ENCODE measurements around the gene TLL2.

Gene TLL2

DNA sequence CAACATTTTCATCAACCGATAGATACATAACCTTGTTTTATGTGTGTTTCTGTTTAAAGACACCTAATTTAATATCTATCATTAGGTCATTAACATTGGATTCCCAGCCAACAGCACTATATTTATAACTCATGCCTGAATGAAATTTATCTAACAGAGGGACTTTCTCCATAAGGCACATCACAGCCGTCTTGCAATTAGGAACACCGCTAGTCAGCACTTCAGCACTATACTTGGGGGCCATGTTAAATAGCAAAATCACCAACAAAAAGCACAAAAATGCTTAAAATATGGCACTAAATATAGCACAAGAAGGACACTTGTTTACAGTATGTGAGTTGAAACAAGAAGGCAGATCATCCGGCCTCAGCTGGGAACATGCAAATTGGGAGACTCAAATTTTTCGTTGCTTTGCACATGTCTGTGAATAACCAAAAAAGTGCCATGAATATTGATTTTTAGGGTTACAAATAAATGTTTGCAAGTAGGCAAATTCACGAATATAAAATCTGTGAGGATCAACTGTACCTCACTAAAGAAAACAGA is 51.0 kb downstream of the TLL2 start:
- DNase-seq, result no peak

DNA sequence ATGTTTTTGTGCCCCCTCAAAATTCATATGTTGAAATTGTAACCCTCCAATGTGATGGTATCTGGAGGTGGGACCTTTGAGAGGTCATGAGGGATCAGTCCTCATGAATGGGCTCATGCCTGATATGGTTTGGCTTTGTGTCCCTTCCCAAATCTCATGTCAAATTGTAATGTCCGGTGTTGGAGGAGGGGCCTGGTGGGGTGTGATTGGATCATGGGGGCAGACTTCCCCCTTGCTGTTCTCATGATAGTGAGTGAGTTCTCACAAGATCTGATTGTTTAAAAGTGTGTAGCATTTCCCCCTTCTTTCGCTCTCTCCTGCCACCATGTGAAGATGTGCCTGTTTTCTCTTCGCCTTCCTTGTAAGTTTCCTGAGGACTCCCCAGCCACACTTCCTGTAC is 53.4 kb downstream of the TLL2 start:
- no peak for DNase-seq

DNA sequence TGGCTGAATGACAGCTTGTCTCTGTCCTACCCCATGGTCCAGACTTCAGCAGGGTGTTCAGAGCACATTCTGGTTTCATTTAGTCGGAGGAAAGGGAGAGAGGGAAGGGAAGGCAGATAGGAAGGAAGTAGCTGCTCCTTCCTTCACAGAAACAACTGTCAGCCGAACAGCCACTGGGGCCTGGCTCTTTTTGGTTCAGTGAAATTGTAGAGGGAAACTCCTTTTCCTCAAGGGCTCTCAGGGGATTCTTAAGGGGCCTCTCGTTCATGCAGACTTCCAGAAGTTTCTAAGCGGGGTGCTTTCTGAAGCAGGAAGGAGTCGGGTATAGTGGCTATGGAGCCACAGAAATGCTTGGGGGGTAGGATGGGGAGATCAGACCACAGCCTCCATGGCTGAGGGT is 56.4 kb downstream of the TLL2 start:
- DNase-seq, result no peak

DNA sequence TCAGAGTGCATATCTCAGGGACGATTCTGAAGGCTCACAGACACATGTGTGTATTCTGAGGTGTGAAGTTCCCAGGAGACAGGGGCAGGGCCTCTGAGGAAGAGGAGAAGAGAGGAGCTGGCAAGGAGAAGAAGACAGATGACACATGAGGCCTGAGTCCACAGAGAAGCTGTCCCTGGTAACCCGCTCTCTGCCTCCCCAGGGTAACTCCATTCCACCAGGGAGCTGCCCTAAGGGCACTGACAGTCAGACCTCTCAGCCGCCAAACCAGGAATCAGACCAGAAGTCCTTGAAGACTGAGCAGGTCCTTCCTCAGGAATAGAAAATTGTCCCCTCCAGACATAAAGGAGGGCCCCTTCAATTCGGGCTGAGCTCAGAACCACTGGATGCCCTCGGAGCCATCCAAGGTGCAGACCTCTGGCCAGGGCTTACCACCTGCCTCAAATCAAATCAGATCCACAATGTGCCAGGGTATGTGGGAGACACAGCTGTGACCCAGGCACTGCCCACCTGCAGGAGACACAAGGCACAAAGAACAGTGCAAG is 57.4 kb downstream of the TLL2 start:
- DNase-seq, result no peak

DNA sequence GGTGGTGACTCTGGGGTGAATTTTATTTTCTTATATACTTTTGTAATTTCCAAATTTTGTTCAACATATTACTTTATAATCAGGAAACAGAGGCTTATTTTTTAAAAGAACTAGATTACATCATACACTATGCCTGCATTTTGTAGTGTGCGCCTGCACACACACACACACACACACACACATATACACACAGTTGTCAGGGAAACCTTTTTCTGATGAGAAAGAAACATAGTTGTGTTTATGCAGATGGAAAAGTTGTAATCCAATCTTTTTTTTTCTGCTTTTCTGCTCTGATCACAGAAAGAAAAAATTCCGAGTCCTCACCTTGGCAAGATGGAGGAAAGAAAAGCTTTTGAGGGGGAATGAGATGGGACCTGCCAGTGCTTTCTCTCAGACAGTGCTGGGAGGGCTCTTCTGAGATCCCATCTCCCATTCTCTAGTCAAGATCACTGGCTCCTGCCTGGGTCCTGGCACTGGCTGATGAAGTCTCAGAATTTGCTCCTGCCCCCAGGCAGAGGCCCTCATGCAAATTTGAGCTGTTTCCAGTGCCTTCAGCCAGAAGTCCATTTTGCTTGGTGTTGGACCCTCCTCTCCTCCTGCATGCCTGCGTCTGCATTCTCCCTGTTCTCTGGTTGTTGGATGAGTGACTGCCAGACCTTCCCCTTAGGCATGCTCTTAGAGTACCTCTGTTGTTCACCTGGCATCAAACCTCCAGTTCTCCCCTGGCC is 59.7 kb downstream of the TLL2 start:
- DNase-seq, result no peak

DNA sequence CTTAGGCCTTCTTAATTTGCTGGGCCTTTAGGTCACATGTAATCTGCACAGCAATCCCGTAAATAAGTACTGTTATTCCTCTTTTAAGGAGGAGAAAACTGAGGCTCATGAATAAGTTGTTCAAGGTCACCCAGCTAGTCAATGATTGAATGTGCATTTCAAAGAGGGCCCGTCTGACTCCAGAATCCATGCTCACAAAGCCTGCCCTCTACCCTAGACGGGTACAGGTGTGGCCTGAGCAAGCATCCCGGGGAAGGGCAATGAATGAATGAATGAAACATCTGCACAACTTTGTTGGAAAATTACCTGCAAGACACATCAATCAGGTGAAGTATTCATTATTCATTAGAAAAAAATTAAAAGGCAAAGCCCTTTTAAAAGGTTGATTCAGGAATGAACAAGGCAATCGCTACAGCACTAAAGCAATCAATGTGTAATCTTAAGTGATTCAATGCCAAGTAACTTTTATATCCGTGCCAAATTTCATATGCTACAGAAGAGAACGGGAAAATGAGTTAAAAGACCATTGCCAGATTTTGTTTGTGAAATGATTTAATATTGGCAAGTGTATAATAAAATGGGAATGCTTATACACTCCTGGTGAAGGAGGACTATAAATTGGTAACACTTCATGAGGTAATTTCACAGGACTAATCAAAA is 61.1 kb downstream of the TLL2 start:
- DNase-seq, result no peak

DNA sequence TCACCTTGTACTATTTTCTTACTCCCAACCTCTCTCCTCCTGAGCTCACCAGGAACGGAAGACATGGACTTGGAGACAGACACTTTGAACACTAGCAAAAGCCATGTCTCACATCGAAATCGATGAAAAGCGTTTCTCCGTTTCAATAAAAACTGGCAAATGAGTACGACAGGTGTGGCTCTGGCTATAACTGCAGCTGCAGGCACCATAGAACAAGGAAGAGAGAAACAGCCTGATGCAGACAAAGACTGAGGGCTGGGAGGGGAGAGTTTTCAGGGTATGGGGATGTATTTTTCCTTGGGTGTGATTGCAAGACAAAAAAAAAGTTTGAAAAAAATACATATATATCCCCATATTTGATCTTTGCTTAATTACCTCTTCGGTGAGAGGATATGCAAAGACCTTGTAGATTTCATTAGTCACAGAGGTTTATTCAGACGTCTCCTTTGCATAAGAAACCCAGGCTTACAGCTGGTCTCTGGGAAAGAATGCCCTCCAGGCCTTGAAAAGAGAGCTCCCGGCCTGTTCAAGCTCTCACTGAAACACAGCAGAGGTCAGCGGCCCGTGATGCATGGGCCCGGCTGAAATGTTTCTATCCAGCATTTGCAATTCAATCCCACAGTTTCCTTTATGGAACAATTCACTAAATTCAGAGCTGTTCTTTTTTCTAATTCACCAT is 63.1 kb downstream of the TLL2 start:
- DNase-seq, result no peak

DNA sequence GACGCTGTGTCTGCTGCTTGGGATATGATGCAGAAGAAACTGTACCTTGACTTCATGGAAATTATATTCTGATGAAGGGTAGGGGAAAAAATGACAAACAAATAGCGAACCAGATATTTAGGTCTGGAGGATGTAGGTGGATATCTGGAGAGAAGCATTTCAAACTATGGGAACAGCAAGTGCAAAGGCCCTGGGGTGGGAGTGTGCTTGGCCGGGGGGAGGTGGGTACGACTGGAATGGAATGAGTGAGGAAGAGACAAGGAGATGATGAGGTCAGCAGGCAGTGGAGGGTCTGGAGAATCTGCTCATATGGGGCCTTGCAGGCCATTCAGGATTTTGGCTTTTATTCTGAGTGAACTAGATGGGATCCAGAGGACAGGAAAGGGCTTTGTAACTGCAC is 65.2 kb downstream of the TLL2 start:
- no peak for DNase-seq

DNA sequence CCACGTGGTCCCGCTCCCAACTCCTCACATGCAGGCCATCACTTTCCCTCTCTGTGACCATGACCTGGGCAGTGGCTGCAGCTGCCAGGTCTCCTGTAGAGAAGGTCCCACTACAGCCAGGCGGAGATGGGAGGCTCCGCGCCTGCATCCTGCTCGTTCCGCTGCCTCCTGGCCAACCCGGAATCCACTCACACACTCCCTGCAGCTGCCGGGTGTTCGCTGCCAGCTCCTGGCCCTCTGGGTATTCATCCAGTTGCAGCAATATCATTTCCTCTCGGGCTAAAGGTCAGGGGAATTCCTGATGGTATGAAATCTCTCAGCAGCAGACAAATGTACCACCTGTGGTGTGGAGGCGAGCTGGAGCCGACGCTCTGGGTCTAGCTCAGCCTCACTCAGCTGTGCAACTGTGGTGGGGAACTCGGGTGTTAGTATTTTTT is 65.7 kb downstream of the TLL2 start:
- no peak for DNase-seq

DNA sequence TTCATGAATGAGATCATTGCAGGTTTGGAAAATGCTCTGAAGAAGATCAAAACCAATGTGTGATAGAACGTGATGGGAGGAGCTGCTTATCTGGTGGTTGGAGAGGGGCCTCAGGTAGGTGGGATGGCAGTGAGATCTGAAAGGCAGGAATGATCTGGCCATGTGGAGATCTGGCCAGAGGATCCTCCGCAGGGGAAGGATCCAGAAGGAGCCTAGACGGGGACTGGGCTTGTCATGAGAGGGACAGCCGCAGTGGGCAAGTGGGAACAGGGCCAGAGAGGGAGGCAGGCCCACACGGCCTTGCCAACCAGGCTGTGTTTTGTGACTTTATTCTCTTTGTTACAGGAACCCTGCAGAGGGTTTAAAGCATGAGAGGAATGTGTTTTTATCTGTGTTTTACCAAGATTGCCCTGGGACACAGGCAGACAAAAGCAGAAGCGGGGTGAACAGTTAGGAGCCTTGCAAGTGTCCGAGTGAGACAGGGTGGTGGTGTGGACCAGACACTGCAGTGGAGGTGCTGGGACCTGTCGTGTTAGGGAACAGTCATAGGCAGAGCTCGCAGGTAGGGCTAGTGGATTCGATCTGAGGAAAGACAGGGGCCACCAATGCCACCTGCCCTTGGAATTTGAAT is 66.6 kb downstream of the TLL2 start:
- DNase-seq, result no peak

DNA sequence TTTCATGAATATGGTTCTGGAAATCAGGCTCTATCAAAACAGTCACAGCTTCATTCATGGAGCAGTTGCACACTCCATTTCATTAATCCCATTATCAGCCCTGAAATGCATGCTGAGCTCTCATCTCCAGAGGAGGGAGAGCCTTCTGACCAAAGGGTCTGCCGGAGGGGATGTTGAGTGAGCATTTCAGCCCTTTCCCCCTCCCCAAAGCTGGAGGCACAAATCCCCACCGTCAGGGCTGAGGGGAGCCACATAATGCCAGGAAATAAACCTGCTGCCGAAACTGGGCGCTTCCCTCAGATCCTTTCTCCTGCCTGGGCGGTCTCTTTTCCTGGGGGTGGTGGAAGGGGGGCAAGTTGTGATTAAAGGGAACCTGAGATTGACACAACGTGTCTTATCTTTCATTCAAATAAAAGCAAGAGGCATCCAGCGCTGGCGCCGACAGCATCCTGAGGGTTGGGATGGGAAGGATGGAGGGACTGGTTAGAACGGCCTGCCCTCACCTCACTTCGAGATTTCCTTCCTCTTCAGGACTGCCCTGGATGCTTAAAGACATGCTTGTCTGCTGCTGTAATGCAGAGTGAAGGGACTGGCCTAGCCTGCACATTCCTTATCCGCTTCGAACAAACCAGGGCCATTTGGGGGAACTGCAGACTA is 71.6 kb downstream of the TLL2 start:
- no peak for DNase-seq

DNA sequence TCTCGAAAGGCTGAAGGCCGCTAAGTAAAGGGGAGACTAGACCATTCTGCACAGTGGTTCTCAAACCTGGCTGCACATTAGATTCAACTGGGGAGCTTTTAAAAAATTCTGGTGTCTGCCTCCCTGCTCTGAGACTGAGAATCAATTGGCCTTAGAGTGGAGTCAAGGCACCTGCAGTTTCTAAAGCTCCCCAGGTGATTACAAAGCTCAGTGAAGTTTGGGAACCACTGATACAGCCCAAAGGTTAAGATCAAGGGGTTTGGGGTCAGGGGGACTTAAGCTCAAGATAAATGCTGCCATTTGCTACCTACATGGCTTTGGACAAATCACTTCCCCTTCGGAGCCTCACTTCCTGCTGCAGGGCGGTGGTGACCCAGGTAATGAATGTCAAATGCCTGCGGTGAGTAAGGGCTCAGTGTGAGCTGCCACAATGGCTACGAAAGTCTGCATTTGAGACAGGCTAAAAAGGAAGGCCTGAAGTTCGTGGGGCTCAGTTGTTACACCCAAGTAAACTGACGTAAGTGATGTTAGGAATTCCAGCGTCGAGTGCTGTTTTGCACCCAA is 72.3 kb downstream of the TLL2 start:
- no peak for DNase-seq

DNA sequence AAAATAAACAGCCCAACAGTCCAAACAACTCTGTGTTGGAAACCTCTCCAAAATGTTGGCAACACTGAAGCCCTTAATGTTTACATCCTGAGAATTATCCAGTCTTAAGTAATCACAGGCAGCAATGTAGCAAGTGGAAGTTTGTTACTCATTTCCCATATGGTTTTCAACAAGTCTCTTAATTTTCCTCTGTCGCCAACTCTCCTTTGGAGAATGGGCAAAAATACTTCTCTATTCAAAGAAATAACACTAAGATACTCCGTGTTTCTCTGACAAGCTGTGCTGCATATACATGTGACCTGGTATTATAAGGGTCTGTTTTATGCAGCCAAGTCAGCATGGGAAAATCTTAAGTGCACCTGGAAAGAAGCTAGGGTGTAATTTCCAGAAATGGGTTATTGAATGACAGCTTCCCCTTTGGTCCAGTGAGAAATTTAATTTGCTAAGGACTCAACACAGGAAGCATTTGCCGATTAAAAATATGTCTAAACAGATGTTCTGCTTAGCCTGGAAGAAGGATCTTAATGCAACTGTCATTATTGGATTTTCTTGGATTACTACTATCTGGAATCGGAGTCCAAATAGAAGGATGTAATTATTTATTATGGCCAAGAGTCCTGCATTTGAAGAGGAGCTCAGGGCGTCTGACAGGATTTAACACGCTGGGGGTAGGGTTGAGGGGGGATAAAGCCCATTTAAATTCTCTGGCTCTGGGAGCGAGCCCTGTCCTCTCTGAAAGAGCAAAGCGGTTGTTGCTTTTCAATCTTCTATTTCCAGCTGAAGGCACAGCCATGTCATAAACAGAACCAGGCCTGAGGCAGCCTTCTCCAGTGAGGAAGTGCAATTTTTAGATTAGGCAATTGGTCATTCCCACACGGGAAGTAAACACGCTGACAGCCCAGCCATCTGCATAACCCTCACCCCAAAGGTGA is 73.1 kb downstream of the TLL2 start:
- DNase-seq, result no peak

DNA sequence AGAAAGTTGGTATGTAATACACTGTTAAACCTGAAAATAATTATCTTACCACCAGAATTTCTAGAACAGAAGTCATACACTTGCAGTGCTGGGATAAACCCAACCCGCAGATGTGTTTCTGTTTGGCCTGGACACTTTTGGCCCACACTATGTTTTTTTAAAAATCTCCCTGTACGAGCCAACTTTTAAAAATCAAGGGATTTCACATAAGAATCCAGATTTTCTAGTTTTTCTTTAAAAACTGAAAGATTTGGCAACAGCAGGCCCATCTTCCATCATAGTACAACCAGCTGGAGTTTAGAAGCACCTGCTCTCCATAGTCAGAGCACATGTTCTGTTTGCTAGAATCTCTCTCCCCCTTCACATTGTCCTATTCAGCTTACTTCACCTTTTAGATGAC is 74.0 kb downstream of the TLL2 start:
- no peak for DNase-seq

DNA sequence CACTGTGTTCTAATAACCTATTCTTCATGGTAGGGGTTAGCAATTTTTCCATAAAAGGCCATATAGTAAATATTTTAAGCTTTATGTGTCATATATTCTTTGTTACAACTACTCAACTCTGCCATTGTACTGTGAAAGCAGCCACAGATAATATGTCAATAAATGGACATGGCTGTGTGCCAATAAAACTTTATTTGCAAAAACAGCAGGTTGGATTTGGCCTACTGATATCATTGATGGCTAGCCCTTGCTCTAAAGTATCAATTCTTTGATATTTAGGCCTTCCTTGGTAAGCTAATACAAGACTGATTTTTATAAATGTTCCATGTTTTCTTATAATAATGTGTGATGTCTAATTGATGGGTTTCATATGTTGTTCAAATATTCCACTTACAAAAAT is 77.7 kb downstream of the TLL2 start:
- no peak for DNase-seq

DNA sequence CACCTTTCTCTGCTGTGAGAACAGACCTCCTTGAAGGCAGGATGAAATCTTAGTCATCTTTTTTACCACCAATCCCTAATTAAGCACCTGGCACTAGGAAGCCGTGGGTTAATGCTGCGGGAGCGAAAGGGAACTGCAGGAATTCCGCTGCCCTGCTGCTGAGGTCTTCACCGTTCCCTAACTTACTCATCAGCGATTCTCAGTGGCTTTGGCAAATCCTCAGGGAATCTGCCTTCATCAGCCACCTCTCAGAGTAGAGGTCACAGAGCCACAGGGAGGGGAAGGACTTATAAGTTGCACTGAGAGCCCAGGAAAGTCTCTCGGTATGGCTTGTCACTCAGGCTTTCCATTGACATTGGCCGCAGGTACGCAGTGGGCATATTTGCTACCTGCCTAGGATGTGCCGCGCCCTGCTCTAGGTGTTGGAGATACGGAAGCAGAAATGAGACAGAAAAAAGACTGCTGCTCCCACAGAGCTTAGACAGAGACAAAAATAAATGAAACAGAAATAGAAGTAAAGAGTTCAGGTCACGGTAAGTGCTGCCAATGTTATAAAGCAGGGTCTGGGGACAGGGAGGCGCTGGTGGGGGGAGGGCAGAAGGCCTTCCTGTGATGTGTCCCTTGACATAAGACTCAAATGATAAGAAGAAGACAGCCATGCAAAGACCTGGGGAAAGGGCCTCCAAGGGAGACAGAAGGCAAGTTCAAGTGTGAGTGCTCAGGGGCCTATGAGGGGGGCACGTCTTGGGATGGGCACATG is 82.3 kb downstream of the TLL2 start:
- DNase-seq, result no peak

DNA sequence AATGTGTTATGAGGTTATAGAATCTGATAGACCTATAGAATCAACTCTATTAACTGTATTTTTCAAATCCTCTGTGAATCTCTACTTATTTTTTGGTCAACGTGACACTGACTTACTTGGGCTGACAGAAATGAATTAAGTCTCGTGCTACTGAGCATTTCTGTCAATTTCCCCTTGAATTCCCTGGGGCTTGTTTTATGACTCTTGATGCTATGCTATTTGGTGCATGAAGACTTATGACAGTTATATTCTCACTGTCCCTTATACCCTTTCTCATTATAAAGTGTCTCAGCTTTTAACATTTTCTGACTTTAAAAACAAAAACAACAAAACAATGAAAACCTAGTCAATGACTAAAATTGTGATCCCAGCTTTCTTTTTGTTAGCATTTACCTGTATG is 86.4 kb downstream of the TLL2 start:
- no peak for DNase-seq

DNA sequence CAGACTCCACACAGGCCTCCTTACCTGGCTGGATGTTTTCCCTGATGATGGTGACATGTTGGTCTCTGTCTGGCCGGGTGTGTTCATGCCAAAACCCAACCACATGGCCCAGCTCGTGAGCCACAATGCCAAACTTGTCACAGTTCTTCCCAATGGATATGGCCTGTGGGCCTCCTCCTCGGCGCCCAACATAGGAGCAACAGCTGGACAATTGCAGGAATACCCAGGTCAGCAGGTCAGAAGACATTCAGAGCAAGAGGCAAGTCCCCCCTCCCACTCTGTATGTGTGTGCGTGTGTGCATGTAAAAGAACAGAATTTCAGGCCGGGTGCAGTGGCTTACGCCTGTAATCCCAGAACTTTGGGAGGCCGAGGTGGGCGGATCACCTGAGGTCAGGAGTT is 91.2 kb downstream of the TLL2 start:
- DNase-seq, result no peak

DNA sequence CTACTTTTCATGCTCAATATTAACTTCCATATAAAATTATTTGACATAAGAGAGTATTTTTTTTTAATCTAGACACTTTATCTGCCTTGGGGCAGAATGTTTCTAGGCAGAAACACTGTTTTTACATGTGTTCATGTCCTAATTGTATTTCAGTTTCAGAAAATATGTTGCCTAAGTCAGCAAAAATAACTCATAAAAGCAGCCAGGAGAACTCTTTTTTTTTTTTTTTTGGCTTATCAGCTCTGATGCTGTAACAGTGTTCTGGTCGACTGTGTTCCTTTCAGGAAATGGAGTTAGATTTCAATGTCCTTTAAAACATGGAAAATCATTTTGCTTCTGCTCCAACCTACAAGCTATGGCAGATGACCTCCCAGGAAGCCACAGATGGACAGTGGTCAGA is 91.7 kb downstream of the TLL2 start:
- DNase-seq, result no peak

DNA sequence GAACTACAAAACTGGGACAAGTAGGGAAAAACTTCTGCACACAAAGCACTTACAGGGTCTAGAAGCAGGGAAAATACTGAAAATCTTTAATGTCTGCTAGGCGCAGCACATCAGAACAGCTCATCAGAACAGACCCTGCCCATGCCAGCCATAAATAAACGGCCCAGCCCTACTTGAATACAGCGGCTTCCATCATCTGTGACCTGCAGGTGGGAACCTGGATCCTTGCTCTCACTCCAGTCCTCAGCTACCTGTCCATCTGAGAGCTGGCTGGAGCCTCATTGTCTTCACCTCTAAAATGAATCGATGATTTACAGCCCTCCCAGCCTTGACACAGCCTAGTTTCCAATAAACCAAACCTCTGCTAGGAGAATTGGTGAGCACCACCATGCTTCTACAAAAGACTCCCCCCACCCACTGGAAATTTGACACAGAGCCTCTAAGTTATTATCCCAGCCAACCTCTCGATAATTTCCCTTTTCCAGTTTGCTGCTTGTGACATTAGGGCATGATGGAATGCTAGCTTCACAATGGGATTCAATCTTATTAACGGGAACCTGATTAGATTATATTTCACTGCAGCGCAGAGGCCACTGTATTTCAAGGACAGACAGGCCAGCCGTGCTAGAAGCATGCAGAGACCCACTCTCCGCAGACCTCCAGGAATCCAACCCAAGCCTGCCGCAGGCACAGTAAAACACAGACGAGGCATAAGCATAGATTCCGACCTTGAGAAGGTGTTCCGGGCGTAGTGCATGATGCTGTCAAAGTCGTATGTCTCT is 93.3 kb downstream of the TLL2 start:
- no peak for DNase-seq
